NCI-H2107 (cell line): Measurements from ENCODE around the gene NDP.

Experiments
- DNase-seq: peaks from one replicate; lab custom pipeline; 2025; lab: John Stamatoyannopoulos, UW

NDP gene, protein sequence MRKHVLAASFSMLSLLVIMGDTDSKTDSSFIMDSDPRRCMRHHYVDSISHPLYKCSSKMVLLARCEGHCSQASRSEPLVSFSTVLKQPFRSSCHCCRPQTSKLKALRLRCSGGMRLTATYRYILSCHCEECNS

GRCh38 chrX:43973249-43974099, at the start of gene NDP:
TSS of gene NDP (minus strand) at chrX:43973390. CDS start at chrX:43958645, 14,745 bp downstream.
- no peak for DNase-seq

GRCh38 chrX:44022964-44023363, 49.8 kb upstream of the NDP start:
- DNase-seq = no peak

DNA sequence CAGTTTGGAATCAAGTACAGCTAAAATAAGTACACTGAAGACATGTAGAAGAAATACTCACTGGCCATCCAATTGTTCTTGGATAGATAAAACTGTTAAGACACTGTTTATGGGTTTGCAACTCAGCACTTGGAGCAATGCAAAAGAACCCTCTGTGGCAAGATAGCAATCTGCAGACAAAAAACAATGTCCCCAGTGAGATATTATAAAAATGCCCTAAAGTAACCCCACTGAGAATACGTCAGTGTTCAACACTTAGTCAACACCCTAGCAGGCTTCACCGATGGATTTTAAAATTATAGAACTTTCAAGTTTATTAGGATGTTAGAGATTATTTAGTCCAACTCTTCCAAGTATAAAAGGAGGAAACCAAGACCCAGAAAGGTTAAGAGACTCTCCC, 47.5 kb upstream of the NDP start:
- DNase-seq = no peak

GRCh38 chrX:44019911-44020310, 46.7 kb upstream of the NDP start:
- no peak for DNase-seq

- no peak for DNase-seq
Observed at GRCh38 chrX:44017676-44018075, 44.5 kb upstream of the NDP start.

GRCh38 chrX:44016906-44017305, 43.7 kb upstream of the NDP start:
- no peak for DNase-seq

GRCh38 chrX:44012484-44013096, 39.4 kb upstream of the NDP start:
- DNase-seq = no peak

DNA sequence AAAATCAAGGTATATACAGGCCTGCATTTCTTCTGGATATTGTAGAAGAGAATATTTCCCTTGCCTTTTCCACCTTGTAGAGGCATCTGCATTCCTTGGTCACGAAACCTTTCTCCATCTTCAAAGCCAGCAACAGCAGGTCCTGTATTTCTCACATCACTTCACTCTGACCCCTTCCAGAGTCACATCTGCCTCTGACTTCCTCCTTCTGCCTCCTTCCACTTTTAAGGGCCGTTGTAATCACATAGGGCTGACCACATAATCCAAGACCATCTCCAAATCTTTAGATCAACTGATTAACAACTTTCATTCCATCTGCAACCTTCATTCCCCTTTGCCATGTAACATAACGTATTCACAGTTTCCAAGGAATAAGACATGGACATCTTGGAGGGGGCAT, 38.3 kb upstream of the NDP start:
- no peak for DNase-seq

DNA sequence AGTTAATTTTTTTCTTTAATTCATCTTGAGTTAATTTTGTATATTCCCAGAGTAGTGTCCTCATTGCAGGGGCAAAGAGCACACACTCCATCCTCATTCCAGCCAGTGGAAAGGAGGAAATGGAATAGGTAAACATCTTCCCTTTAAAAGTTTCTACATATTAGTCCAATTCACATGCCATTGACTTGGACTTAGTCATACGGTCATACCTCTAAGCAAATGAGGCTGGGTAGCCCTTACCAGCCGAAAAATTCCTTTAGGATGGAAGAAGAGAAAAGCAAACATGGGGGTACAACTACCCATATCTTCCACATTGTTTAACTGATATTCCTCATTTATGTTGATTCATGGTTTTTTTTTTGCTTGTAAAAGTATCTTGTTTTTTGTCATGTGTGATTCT, 37.4 kb upstream of the NDP start:
- DNase-seq = no peak

- DNase-seq = no peak
Observed at GRCh38 chrX:44006081-44006480, 32.9 kb upstream of the NDP start.

- no peak for DNase-seq
Observed at GRCh38 chrX:44003975-44004374, 30.8 kb upstream of the NDP start.

- DNase-seq = no peak
Observed at GRCh38 chrX:44002567-44002966, 29.4 kb upstream of the NDP start.

DNA sequence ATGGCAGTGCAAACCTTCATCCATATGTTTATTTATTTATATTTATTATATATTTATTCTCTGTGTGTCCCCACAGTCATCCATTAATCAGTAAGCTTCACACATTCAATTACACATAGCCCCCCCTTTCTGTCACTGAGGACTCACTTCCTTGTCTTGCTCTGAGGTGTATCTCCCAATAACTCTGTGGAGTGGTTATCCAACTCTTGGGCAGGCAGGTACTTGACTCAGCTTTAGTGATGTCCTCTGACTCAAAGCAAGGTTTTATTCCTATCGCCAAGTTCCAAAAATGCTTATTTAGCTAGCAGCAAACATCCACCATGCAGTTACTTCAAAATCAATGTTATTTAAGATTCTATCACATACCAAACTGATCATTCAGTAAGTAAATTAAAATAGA, 25.2 kb upstream of the NDP start:
- no peak for DNase-seq

DNA sequence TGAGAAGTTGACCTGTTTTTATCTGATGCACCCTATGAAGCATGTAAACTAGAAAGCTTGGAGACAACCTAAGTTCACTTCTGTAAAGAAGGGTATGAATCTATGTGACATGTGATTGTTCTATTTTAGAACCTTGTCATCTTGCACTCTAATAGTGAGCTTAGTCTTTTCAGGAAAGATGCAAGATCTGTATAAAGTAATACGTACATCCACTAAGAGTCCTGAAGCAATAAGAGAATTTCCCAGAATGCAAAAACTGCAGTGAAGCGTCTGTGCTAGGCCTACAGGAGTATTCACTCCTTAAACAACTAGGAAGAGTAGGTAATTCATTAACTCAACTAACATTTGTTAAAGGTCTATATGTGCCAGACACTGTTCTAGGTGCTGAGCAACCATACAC, 23.3 kb upstream of the NDP start:
- DNase-seq = no peak

- DNase-seq = no peak
Observed at GRCh38 chrX:43986083-43986482, 12.9 kb upstream of the NDP start.

DNA sequence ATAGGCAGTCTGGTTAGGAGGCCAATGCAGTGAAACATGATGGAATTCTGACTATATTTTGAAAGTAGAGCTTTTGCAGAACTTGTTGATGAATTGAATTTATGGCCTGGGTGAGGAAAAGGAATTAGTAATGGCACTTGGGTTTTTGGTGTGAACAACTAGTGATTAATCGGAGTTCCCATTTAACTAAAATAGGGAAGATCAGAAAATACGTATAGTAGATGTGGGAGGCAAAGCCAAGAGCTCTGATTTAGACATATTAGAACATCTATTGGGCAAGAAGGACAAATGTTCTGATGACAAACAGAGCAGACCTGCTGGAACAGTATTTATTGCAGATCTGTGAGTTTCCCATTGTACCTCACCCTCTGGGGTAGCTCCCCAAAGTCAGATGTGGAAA, 12.3 kb upstream of the NDP start:
- DNase-seq = no peak

DNA sequence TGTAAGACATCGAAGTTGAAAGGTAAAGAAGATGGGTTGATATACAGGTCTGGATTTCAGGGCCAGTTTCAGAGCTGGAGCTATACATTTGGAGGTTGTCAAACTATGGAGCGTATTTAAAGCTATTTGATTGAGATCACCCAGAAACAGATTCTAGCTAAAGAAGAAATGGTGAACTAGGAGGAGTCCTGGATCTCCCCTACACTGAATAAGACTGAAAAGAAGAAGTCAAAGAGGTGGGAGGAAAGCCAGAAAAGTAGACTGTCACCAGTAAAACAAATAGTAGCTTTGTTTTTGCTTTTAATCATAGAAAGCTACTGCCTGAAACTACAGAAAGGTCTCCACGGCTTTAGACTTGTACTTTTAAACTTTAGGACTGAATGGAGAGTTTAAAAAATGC, 5.0 kb upstream of the NDP start:
- no peak for DNase-seq

GRCh38 chrX:43976205-43976604, 3.0 kb upstream of the NDP start:
- DNase-seq = no peak

DNA sequence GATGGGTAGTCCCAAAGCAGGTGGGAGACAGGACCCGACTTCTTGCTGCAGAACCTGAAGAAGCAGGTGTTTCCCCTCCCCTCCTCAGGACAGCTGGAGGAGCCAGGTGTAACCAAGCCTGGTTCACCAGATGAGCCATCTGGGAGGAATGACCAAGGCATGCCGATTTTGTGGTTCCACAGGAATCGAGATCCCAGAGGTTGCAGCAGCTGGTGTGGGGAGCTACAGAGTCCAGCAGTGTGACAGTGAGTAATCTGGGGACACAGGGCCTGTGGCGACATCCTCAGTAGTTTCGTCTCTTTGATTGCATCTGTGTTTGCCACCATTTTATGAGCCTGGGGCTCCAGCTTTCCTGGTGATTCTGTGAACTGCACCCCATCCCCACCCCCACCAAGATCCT, 2.6 kb upstream of the NDP start:
- no peak for DNase-seq

- DNase-seq = no peak
Observed at GRCh38 chrX:43974741-43975465, 1.7 kb upstream of the NDP start.

DNA sequence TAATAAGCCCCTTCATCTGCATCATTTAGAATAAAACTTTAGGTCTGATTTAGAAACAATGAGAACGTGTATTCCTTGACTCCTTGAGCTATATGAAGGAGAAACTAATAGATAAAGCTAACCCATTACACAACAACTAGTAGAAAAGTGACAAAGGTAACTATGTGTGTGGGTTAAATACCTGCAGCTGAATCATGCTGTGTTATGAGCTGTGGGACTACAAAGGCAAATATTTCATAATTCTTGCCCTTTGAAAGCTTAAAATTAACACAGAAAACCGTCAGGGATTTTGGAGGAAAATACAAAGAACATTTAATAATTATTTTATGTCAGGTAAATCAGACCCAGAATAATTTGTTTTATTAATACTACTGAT, 898 bp upstream of the NDP start:
- no peak for DNase-seq

GRCh38 chrX:43971966-43972961, 926 bp downstream of the NDP start:
- no peak for DNase-seq
